Activated T-cell treated with anti-CD3 and anti-CD28 coated beads for 24 hours (primary cell): ENCODE measurements around the gene LARP1.
"Not testable (repeated sequence)": the region's sequence is repeated elsewhere in the genome, so short reads cannot be mapped to it uniquely, and the experiment has no call there.

Experiments used
- DNase-seq: peaks from one replicate; pipeline ENCODE4 v3.0.0-alpha.2; 2020; ENCODE audit warnings: low read depth

Gene LARP1

GRCh38 chr5:154793599-154794524 lies 38.7 kb downstream of the LARP1 start:
- DNase-seq, result no peak

GRCh38 chr5:154794525-154795234 lies 39.5 kb downstream of the LARP1 start:
- no peak for DNase-seq

GRCh38 chr5:154795235-154795596 lies 40.0 kb downstream of the LARP1 start:
- no peak for DNase-seq

GRCh38 chr5:154797762-154798161 lies 42.6 kb downstream of the LARP1 start:
- DNase-seq, result no peak

GRCh38 chr5:154800582-154800981 lies 45.4 kb downstream of the LARP1 start:
- no peak for DNase-seq

GRCh38 chr5:154801083-154801482 lies 45.9 kb downstream of the LARP1 start:
- no peak for DNase-seq

- no peak for DNase-seq
These were observed 46.9 kb downstream of the LARP1 start for GRCh38 chr5:154802050-154802449.

- DNase-seq, result no peak
These were observed 51.0 kb downstream of the LARP1 start for GRCh38 chr5:154806176-154806575.

GRCh38 chr5:154811239-154811638 lies 56.1 kb downstream of the LARP1 start:
- DNase-seq, result no peak

- DNase-seq, result peak; percentile 42
These were observed 56.7 kb downstream of the LARP1 start for GRCh38 chr5:154811653-154812465.

GRCh38 chr5:154813158-154813557 lies 58.0 kb downstream of the LARP1 start:
- no peak for DNase-seq

GRCh38 chr5:154813736-154814135 lies 58.6 kb downstream of the LARP1 start:
- no peak for DNase-seq

- DNase-seq, result no peak
These were observed 59.8 kb downstream of the LARP1 start for GRCh38 chr5:154815025-154815424.

- no peak for DNase-seq
These were observed 60.6 kb downstream of the LARP1 start for GRCh38 chr5:154815684-154816247.

GRCh38 chr5:154816891-154817492 lies 61.8 kb downstream of the LARP1 start:
- no peak for DNase-seq

- DNase-seq, result no peak
These were observed 62.6 kb downstream of the LARP1 start for GRCh38 chr5:154817815-154818214.

- DNase-seq, result no peak
These were observed 63.4 kb downstream of the LARP1 start for GRCh38 chr5:154818471-154819116.

GRCh38 chr5:154819546-154819945 lies 64.4 kb downstream of the LARP1 start:
- no peak for DNase-seq

- DNase-seq, result no peak
These were observed 65.2 kb downstream of the LARP1 start for GRCh38 chr5:154820383-154820782.

GRCh38 chr5:154822896-154823295 lies 67.7 kb downstream of the LARP1 start:
- not testable (repeated sequence) for DNase-seq

- DNase-seq, result no peak
These were observed 68.4 kb downstream of the LARP1 start for GRCh38 chr5:154823605-154824004.
